ENCODE data around the gene BLOC1S6. TPM values are rescaled to one million over a fixed set of nuclear protein-coding genes. Genes with fewer than 3 reads are reported as not detected.

Gene BLOC1S6
- total RNA-seq, 2 donors from 2014 or later, result 46.0 to 82.5 TPM

- Histone ChIP-seq H3K27ac (no peak overlapping the region), H3K4me1 (replicated peaks) (no peaks in the 10 kb centered on the region), H3K36me3 (no peaks in the 10 kb centered on the region), H3K9me3 (no peaks in the 10 kb centered on the region), H3K4me3 (no peak overlapping the region), H3K27me3 (replicated peaks; ENCODE audit: insufficient read depth) (no peaks in the 10 kb centered on the region)
- 100% methylated on average over 2 of the region's 2 CpGs for WGBS
- no peak for TF ChIP-seq CTCF (IDR thresholded peaks at IDR 0.05)
- no peak for TF ChIP-seq POLR2A (IDR thresholded peaks at IDR 0.05)
- TF ChIP-seq POLR2AphosphoS5 (IDR thresholded peaks at IDR 0.05), result no peak
- intact Hi-C loops (cut with DNase I), result no loop called here
- DNase-seq (ENCODE audit: low spot score), result no peak
Measured at GRCh38 chr15:45594835-45595530, 7.8 kb downstream of the BLOC1S6 start.

GRCh38 chr15:45603881-45604280 lies 16.7 kb downstream of the BLOC1S6 start:
- TF ChIP-seq CTCF (IDR thresholded peaks at IDR 0.05) (no peak), POLR2AphosphoS5 (IDR thresholded peaks at IDR 0.05) (no peak), POLR2A (IDR thresholded peaks at IDR 0.05) (no peak)
- H3K4me1 ChIP-seq (replicated peaks), result no peaks in the 10 kb centered on the region
- 95% methylated on average over 3 of the region's 3 CpGs for WGBS
- H3K36me3 ChIP-seq, result no peaks in the 10 kb centered on the region
- DNase-seq (ENCODE audit: low spot score), result no peak
- no peak overlapping the region for H3K27ac ChIP-seq
- intact Hi-C loops (cut with DNase I), result no loop called here
- no peak overlapping the region for H3K4me3 ChIP-seq
- H3K27me3 ChIP-seq (replicated peaks; ENCODE audit: insufficient read depth), result no peaks in the 10 kb centered on the region
- H3K9me3 ChIP-seq, result no peaks in the 10 kb centered on the region

- no peak for TF ChIP-seq CTCF (IDR thresholded peaks at IDR 0.05)
- TF ChIP-seq POLR2AphosphoS5 (IDR thresholded peaks at IDR 0.05), result no peak
- Histone ChIP-seq H3K9me3 (no peaks in the 10 kb centered on the region), H3K4me3 (no peak overlapping the region), H3K27me3 (replicated peaks; ENCODE audit: insufficient read depth) (no peaks in the 10 kb centered on the region), H3K36me3 (no peaks in the 10 kb centered on the region), H3K27ac (no peak overlapping the region), H3K4me1 (replicated peaks) (no peaks in the 10 kb centered on the region)
- WGBS, result 77% methylated on average over 1 of the region's 1 CpG
- intact Hi-C loops (cut with DNase I), result no loop called here
- no peak for DNase-seq (ENCODE audit: low spot score)
Measured at GRCh38 chr15:45604326-45604725, 17.1 kb downstream of the BLOC1S6 start.

- Histone ChIP-seq H3K4me3 (no peak overlapping the region), H3K27me3 (replicated peaks; ENCODE audit: insufficient read depth) (no peaks in the 10 kb centered on the region), H3K9me3 (no peaks in the 10 kb centered on the region), H3K4me1 (replicated peaks) (no peaks in the 10 kb centered on the region), H3K27ac (no peak overlapping the region), H3K36me3 (no peaks in the 10 kb centered on the region)
- intact Hi-C loops (cut with DNase I), result no loop called here
- DNase-seq (ENCODE audit: low spot score), result no peak
- WGBS, result 84% methylated on average over 3 of the region's 3 CpGs
- TF ChIP-seq POLR2A (IDR thresholded peaks at IDR 0.05) (no peak), POLR2AphosphoS5 (IDR thresholded peaks at IDR 0.05) (no peak), CTCF (IDR thresholded peaks at IDR 0.05) (no peak)
Measured at GRCh38 chr15:45606413-45606812, 19.2 kb downstream of the BLOC1S6 start.

- no peaks in the 10 kb centered on the region for H3K36me3 ChIP-seq
- H3K4me3 ChIP-seq, result no peak overlapping the region
- intact Hi-C loops (cut with DNase I), result no loop called here
- TF ChIP-seq POLR2AphosphoS5 (IDR thresholded peaks at IDR 0.05) (no peak), CTCF (IDR thresholded peaks at IDR 0.05) (no peak), POLR2A (IDR thresholded peaks at IDR 0.05) (no peak)
- H3K9me3 ChIP-seq, result no peaks in the 10 kb centered on the region
- H3K27ac ChIP-seq, result no peak overlapping the region
- DNase-seq (ENCODE audit: low spot score), result no peak
- no peaks in the 10 kb centered on the region for H3K4me1 ChIP-seq (replicated peaks)
- H3K27me3 ChIP-seq (replicated peaks; ENCODE audit: insufficient read depth), result no peaks in the 10 kb centered on the region
- WGBS, result 95% methylated on average over 1 of the region's 1 CpG
Measured at GRCh38 chr15:45606841-45607240, 19.7 kb downstream of the BLOC1S6 start.

All from prostate gland (tissue), 2 donors.